Retinal pigment epithelial cell (primary cell): ENCODE measurements around the gene CAPG.
A peak's percentile ranks its signal among the peaks of the same experiment; 100 is the strongest.
"Not testable (repeated sequence)": the region's sequence is repeated elsewhere in the genome, so short reads cannot be mapped to it uniquely, and the experiment has no call there.

Source experiments
- DNase-seq: peaks from one replicate; pipeline ENCODE4 v3.0.0-alpha.2; 2010; ENCODE audit warnings: low read depth
- H3K4me3 ChIP-seq: 2 replicates; pipeline ENCODE4 v1.5.1; 2011; ENCODE audit warnings: mild to moderate bottlenecking, low read length, control low read depth, moderate library complexity
- CTCF ChIP-seq: conservative IDR thresholded peaks from 2 replicates; pipeline ENCODE4 v1.5.1; 2011; ENCODE audit warnings: low read depth, low read length, control low read depth, inconsistent platforms

The CAPG gene

GRCh38 chr2:85394261-85394681 lies 15.9 kb downstream of the CAPG start:
- DNase-seq, result no peak
- H3K4me3 ChIP-seq, result no peak overlapping the region
- TF ChIP-seq CTCF, result no peak

- no peak overlapping the region for H3K4me3 ChIP-seq
- no peak for DNase-seq
- no peak for TF ChIP-seq CTCF
These were observed 16.3 kb downstream of the CAPG start for GRCh38 chr2:85393836-85394235.

GRCh38 chr2:85390941-85391669 lies 19.1 kb downstream of the CAPG start:
- no peak overlapping the region for H3K4me3 ChIP-seq
- TF ChIP-seq CTCF, result peak; percentile 82
- DNase-seq, result no peak

GRCh38 chr2:85388878-85389538 lies 21.2 kb downstream of the CAPG start:
- TF ChIP-seq CTCF, result no peak
- DNase-seq, result no peak
- H3K4me3 ChIP-seq, result no peak overlapping the region

- no peak overlapping the region for H3K4me3 ChIP-seq
- no peak for DNase-seq
These were observed 22.4 kb downstream of the CAPG start for GRCh38 chr2:85387754-85388153.

GRCh38 chr2:85385746-85386145 lies 24.4 kb downstream of the CAPG start:
- H3K4me3 ChIP-seq, result no peak overlapping the region
- no peak for DNase-seq
- no peak for TF ChIP-seq CTCF

More at GRCh38 chr2:85387754-85388153, 22.4 kb downstream of the CAPG start:
- no peak for TF ChIP-seq CTCF

- H3K4me3 ChIP-seq, result no peak overlapping the region
- TF ChIP-seq CTCF, result no peak
- DNase-seq, result no peak
These were observed 26.3 kb downstream of the CAPG start for GRCh38 chr2:85383850-85384249.

GRCh38 chr2:85383151-85383550 lies 27.0 kb downstream of the CAPG start:
- not testable (repeated sequence) for H3K4me3 ChIP-seq, DNase-seq
